PC-3 (cell line): ENCODE results near the gene NDE1. TPM values are rescaled to one million over a fixed set of nuclear protein-coding genes. Genes with fewer than 3 reads are reported as not detected.
"Not testable (repeated sequence)": the region's sequence is repeated elsewhere in the genome, so short reads cannot be mapped to it uniquely, and the experiment has no call there.

Experiments used
- ATAC-seq: fragments of 200-7000 bp; cut with Tn5 transposase; 2 replicates; pipeline ENCODE4 v1.9.1; 2020; ENCODE audit warnings: mild to moderate bottlenecking, moderate library complexity
- BruUV-seq: library from RNA; stranded (reverse); fragments of 400-500 nt; replicated peaks from 2 replicates; lab custom pipeline; 2021; lab: Mats Ljungman, UMichigan
- CTCF ChIA-PET: fragments of 300-600 bp; sonication (Branson Sonifier 250); formaldehyde crosslinking; loops from one replicate; lab custom pipeline; 2022; ENCODE audit warnings: antibody characterized with exemption; lab: Charles Lee
- POLR2A ChIA-PET: fragments of 300-600 bp; sonication (Branson Sonifier 250); formaldehyde crosslinking; loops from one replicate; lab custom pipeline; 2022; ENCODE audit warnings: antibody characterized with exemption; ENCODE audit not compliant: unreplicated experiment; lab: Charles Lee
- DNase-seq: peaks from one replicate; pipeline ENCODE4 v3.0.0-alpha.2; 2015
- H2AFZ ChIP-seq: fragments of 300-600 bp; sonication (generic); 2 replicates; pipeline ENCODE4 v1.6.0; 2016; ENCODE audit warnings: antibody characterized with exemption, low read length
- H3F3A ChIP-seq: fragments of 300-600 bp; sonication (generic); one replicate; pipeline ENCODE4 v1.6.0; 2017; ENCODE audit warnings: antibody characterized with exemption, low read length, control low read depth, mild to moderate bottlenecking; ENCODE audit not compliant: unreplicated experiment
- H3K27ac ChIP-seq: fragments of 300-600 bp; sonication (generic); 2 replicates; pipeline ENCODE4 v1.5.1; 2016; ENCODE audit warnings: mild to moderate bottlenecking, low read length
- H3K27me3 ChIP-seq: fragments of 300-600 bp; sonication (generic); 2 replicates; pipeline ENCODE4 v1.6.1; 2016; ENCODE audit warnings: low read length, mixed read lengths
- H3K36me3 ChIP-seq: fragments of 300-600 bp; sonication (generic); 2 replicates; pipeline ENCODE4 v1.6.1; 2016; ENCODE audit warnings: low read depth, mixed run types, low read length, mixed read lengths
- H3K4me1 ChIP-seq: fragments of 300-600 bp; sonication (generic); 2 replicates; pipeline ENCODE4 v1.5.1; 2016; ENCODE audit warnings: low read length; ENCODE audit not compliant: insufficient read depth
- H3K4me2 ChIP-seq: fragments of 300-600 bp; sonication (generic); 2 replicates; pipeline ENCODE4 v1.6.0; 2016; ENCODE audit warnings: low read length
- H3K4me3 ChIP-seq: fragments of 300-600 bp; sonication (generic); 2 replicates; pipeline ENCODE4 v1.5.1; 2016; ENCODE audit warnings: mild to moderate bottlenecking, low read length, mixed read lengths
- H3K79me2 ChIP-seq: fragments of 300-600 bp; sonication (generic); 2 replicates; pipeline ENCODE4 v1.6.1; 2017; ENCODE audit warnings: low read length, mixed read lengths
- H3K9ac ChIP-seq: fragments of 300-600 bp; sonication (generic); 2 replicates; pipeline ENCODE4 v1.6.0; 2016; ENCODE audit warnings: mild to moderate bottlenecking, low read length
- H3K9me2 ChIP-seq: fragments of 300-600 bp; sonication (generic); replicated peaks from 2 replicates; pipeline ENCODE4 v1.6.1; 2016; ENCODE audit warnings: mixed run types, low read length, mixed read lengths
- H3K9me3 ChIP-seq: fragments of 300-600 bp; sonication (generic); 2 replicates; pipeline ENCODE4 v1.6.1; 2016; ENCODE audit warnings: low read length, mixed read lengths
- H4K20me1 ChIP-seq: fragments of 300-600 bp; sonication (generic); 2 replicates; pipeline ENCODE4 v1.6.1; 2016; ENCODE audit warnings: low read length, mixed read lengths
- CTCF ChIP-seq: fragments of 300-600 bp; sonication (generic); conservative IDR thresholded peaks from 2 replicates; pipeline ENCODE4 v1.5.1; 2017; ENCODE audit warnings: antibody characterized with exemption, low read depth, mild to moderate bottlenecking, low read length
- EZH2 ChIP-seq: fragments of 300-600 bp; sonication (generic); IDR thresholded peaks from one replicate; pipeline ENCODE4 v1.6.1; 2017; ENCODE audit warnings: antibody characterized with exemption, mild to moderate bottlenecking, low read length; ENCODE audit not compliant: unreplicated experiment
- EZH2phosphoT487 ChIP-seq: fragments of 300-600 bp; sonication (generic); IDR thresholded peaks from 2 replicates; pipeline ENCODE4 v1.6.1; 2018; ENCODE audit warnings: mild to moderate bottlenecking, antibody characterized with exemption, low read length, borderline replicate concordance
- intact Hi-C: fragments of 100-400 bp; cut with micrococcal nuclease; formaldehyde crosslinking; loops from 2 replicates; pipeline ENCODE4 v1.9.0; 2023
- total RNA-seq: library from RNA; depleted of rRNA; stranded (reverse); fragments of >200 nt; gene quantifications from 2 replicates; pipeline ENCODE4 v1.2.3, GENCODE V29; 2014

Gene NDE1
- total RNA-seq, 1 experiment from 2014 or later: 24.9 TPM

DNA sequence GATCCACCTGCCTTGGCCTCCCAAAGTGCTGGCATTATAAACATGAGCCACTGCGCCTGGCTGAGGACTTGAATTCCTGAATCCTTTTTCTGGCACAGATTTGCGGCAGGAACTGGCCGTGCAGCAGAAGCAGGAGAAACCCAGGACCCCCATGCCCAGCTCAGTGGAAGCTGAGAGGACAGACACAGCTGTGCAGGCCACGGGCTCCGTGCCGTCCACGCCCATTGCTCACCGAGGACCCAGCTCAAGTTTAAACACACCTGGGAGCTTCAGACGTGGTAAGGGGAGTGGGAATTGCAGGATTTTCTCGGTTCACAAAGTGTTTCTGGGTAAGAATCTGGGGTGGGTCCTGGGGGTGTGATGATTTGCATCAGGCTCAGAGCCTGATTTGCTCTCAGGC lies 41.0 kb downstream of the NDE1 start:
- Histone ChIP-seq H3K4me1 (no peaks in the 10 kb centered on the region), H3K27me3 (no peaks in the 10 kb centered on the region), H3K79me2 (no peaks in the 10 kb centered on the region), H4K20me1 (no peaks in the 10 kb centered on the region), H3K9me3 (no peaks in the 10 kb centered on the region), H3K9me2 (no peaks in the 10 kb centered on the region), H3K36me3 (no peaks in the 10 kb centered on the region), H2AFZ (no peak overlapping the region), H3K27ac (no peak overlapping the region), H3F3A (no peaks in the 10 kb centered on the region), H3K4me2 (no peak overlapping the region), H3K4me3 (no peak overlapping the region), H3K9ac (no peak overlapping the region)
- POLR2A ChIA-PET: no interaction called here
- TF ChIP-seq CTCF: no peak
- TF ChIP-seq EZH2phosphoT487: no peak
- TF ChIP-seq EZH2: no peak
- ATAC-seq: no peak
- BruUV-seq: no TSS peak
- CTCF ChIA-PET: interaction anchor here (0.6 kb wide), 1 partner anchor 466 kb away, joined by 5 read pairs; no protein-coding TSS in a partner anchor
- intact Hi-C loops: no loop called here
- DNase-seq: no peak

DNA sequence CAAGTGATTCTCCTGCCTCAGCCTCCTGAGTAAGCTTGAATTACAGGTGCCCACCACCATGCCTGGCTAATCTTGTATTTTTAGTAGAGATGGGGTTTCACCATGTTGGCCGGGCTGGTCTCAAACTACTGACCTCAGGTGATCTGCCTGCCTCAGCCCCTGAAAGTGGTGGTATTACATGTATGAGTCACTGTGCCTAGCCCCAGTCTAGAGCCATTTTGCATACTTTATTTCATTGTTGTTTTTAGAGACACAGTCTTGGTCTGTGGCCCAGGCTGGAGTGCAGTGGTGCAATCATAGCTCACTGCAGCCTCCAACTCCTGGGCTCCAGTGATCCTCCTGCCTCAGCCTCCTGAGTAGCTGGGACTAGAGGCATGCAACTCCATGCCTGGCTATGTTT lies 42.5 kb downstream of the NDE1 start:
- H4K20me1 ChIP-seq, H3K9ac ChIP-seq, H3K4me2 ChIP-seq, H3K9me2 ChIP-seq, DNase-seq, H3K9me3 ChIP-seq, H3K4me1 ChIP-seq, H3K4me3 ChIP-seq, H3K27me3 ChIP-seq, H3K79me2 ChIP-seq, intact Hi-C loops, BruUV-seq, POLR2A ChIA-PET, H3F3A ChIP-seq, H3K36me3 ChIP-seq, CTCF ChIA-PET, H3K27ac ChIP-seq, ATAC-seq, H2AFZ ChIP-seq: not testable (repeated sequence)

DNA sequence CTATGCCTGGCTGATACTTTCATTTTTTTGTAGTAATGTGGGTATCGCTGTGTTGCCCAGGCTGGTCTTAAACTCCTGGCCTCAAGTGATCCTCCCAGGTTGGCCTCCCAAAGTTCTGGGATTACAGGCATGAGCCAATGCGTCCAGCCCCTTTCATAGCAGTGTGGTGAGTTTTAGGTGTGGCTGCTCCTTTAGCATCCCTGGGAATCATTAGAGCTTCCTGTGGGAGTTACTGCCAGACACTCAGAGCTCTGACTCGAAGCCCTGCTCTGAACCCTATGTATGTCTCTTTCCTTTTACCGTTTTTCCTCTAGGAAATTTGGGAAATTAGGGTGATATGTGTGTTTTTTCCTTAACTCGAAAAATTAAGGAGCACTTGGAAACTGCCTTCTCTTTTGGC lies 44.5 kb downstream of the NDE1 start:
- no peaks in the 10 kb centered on the region for H3K79me2 ChIP-seq
- H4K20me1 ChIP-seq: no peaks in the 10 kb centered on the region
- DNase-seq (no peak), ATAC-seq (no peak)
- H3K27ac ChIP-seq: no peak overlapping the region
- no peaks in the 10 kb centered on the region for H3K9me3 ChIP-seq
- peaks cover 2% of the 10 kb centered on the region; the same call in 1 of the 2 replicates for H3K36me3 ChIP-seq
- no peaks in the 10 kb centered on the region for H3K27me3 ChIP-seq
- H3K4me2 ChIP-seq: no peak overlapping the region
- no peaks in the 10 kb centered on the region for H3K4me1 ChIP-seq
- TF ChIP-seq EZH2phosphoT487: no peak
- no peak for TF ChIP-seq CTCF
- TF ChIP-seq EZH2: no peak
- BruUV-seq: no TSS peak
- no peaks in the 10 kb centered on the region for H3K9me2 ChIP-seq
- ChIA-PET POLR2A (no interaction called here), CTCF (no interaction called here)
- H3K4me3 ChIP-seq: no peak overlapping the region
- intact Hi-C loops: no loop called here
- H3F3A ChIP-seq: no peaks in the 10 kb centered on the region
- H2AFZ ChIP-seq: no peak overlapping the region
- no peak overlapping the region for H3K9ac ChIP-seq
